HG02642 (cell line): ENCODE measurements around the gene CD38.
A peak's percentile ranks its signal among the peaks of the same experiment; 100 is the strongest.
"Not testable (repeated sequence)": the region's sequence is repeated elsewhere in the genome, so short reads cannot be mapped to it uniquely, and the experiment has no call there.

Experiments used
- ATAC-seq: cut with Tn5 transposase; IDR thresholded peaks from one replicate; pipeline ENCODE4 v1.9.1; 2021; ENCODE audit warnings: mild to moderate bottlenecking; ENCODE audit not compliant: unreplicated experiment, poor library complexity

Gene CD38

GRCh38 chr4:15778289-15779241 is at the start of gene CD38:
Gene CD38, plus strand, starts transcription at chr4:15778328. Its CDS starts 87 bp downstream, at chr4:15778415.
- ATAC-seq = peak; percentile 76

- peak; percentile 75 for ATAC-seq
Observed at GRCh38 chr4:15729910-15730533, 48.1 kb upstream of the CD38 start.

- ATAC-seq = not testable (repeated sequence)
Observed at GRCh38 chr4:15733061-15733460, 45.1 kb upstream of the CD38 start.

- ATAC-seq = no peak
Observed at GRCh38 chr4:15735536-15735935, 42.6 kb upstream of the CD38 start.

- no peak for ATAC-seq
Observed at GRCh38 chr4:15736514-15737050, 41.5 kb upstream of the CD38 start.

- ATAC-seq = no peak
Observed at GRCh38 chr4:15737255-15737654, 40.9 kb upstream of the CD38 start.

GRCh38 chr4:15738877-15739276 is 39.3 kb upstream of the CD38 start:
- ATAC-seq = no peak

- no peak for ATAC-seq
Observed at GRCh38 chr4:15740764-15741404, 37.2 kb upstream of the CD38 start.

- no peak for ATAC-seq
Observed at GRCh38 chr4:15742083-15742582, 36.0 kb upstream of the CD38 start.

GRCh38 chr4:15742637-15743036 is 35.5 kb upstream of the CD38 start:
- no peak for ATAC-seq

GRCh38 chr4:15744016-15744545 is 34.0 kb upstream of the CD38 start:
- no peak for ATAC-seq

GRCh38 chr4:15746110-15746509 is 32.0 kb upstream of the CD38 start:
- no peak for ATAC-seq

GRCh38 chr4:15749001-15749400 is 29.1 kb upstream of the CD38 start:
- ATAC-seq = no peak

- no peak for ATAC-seq
Observed at GRCh38 chr4:15751153-15751552, 27.0 kb upstream of the CD38 start.

GRCh38 chr4:15753081-15753480 is 25.0 kb upstream of the CD38 start:
- no peak for ATAC-seq

GRCh38 chr4:15753786-15754185 is 24.3 kb upstream of the CD38 start:
- no peak for ATAC-seq

GRCh38 chr4:15754323-15754722 is 23.8 kb upstream of the CD38 start:
- ATAC-seq = no peak

GRCh38 chr4:15755321-15756155 is 22.6 kb upstream of the CD38 start:
- peak; percentile 18 for ATAC-seq

GRCh38 chr4:15756361-15756861 is 21.7 kb upstream of the CD38 start:
- ATAC-seq = peak; percentile 85
